Measurements from ENCODE around the gene SOX3. TPM values are rescaled to one million over a fixed set of nuclear protein-coding genes. Genes with fewer than 3 reads are reported as not detected.

Gene SOX3
- total and polyA plus RNA-seq, 2 of the 8 experiments (the other 6 are each of a cell fraction or from before 2014, with no cell fraction given), result 10.4 to 41.0 TPM

DNA sequence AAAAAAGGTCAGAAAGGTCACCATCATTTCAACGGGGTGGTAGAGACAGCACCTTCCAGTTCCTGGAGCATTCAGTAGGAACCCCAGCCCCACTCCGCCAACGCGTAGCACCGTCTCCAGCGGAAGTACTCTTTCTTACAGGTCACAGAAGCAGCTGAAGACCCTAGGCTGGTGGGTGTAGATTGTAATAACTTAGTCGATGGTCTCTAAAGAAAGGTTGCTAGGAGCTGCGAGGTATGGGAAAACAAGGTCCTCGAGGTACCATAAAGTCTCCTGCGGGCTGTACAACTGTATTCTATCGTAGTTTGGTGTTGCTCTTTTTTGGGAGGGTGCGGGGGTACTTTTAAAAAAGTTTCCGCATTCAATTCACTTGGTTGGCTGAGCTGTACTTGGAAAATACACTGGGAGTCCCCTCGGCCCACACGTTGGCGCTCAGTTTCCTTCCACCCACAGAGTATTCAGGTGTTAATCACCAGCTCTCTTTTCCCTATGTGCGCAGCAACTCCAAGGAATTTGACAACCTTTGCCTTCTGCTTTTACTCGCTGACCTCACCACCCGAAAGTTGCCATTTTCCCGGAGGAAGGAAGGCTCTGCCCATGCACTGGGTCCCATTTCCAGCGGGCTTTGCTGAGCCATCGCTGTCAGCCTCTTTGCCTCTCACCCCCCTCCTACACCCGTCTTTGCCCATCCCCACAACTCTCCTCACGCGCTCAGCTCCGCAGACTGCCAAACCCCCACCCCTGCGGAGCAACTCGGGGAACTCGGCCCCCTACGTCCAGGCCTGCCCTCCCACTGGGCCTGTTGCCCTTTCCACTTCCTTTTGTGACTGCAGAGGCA, 4.8 kb upstream of the SOX3 start:
- FAIRE-seq, result peak; percentile 77
- TF ChIP-seq TEAD4 (IDR thresholded peaks at IDR 0.05; ENCODE audit: low read depth, low read length), result no peak

More for the DNA sequence above, 4.8 kb upstream of the SOX3 start:
- no peaks in the 10 kb centered on the region; a peak in 1 of 4 replicates for H3K79me2 ChIP-seq (ENCODE audit: control insufficient read depth in 1 of 2, insufficient read depth in 2 of 2, low read length in 2 of 2)
- no peak overlapping the region for H3K18ac ChIP-seq (ENCODE audit: extremely low read depth, low read length)
- ChIA-PET CTCF (ENCODE audit: partially characterized antibody) (interaction anchor here (0.6 to 1.6 kb wide), 12 partner anchors 15 to 474 kb away, joined by 3 to 6 read pairs (median 4); partner anchors contain the start of gene LINC00632), POLR2A (ENCODE audit: partially characterized antibody) (interaction anchor here (0.6 to 1.5 kb wide), 4 partner anchors 8 to 493 kb away, joined by 3 to 5 read pairs (median 4); no protein-coding TSS in a partner anchor)
- peaks cover 12% of the 10 kb centered on the region; the same call in 1 of the 2 replicates for H3K23me2 ChIP-seq (ENCODE audit: low read depth, low read length)
- H3K27me3 ChIP-seq (replicated peaks in 1 of 4; ENCODE audit: control insufficient read depth in 3 of 4, extremely low read depth in 1 of 4, insufficient read depth in 3 of 4, low read length in 3 of 4), result peaks cover 13 to 60% (median 44%) of the 10 kb centered on the region in 4 experiments
- H3K36me3 ChIP-seq (ENCODE audit: control insufficient read depth in 2 of 4, insufficient read depth in 4 of 4, low read length in 3 of 4), result no peaks in the 10 kb centered on the region
- no peaks in the 10 kb centered on the region for H4K20me1 ChIP-seq (replicated peaks in 1 of 2; ENCODE audit: control insufficient read depth in 1 of 2, insufficient read depth in 2 of 2, low read length in 2 of 2)
- H3K27ac ChIP-seq (ENCODE audit: low read depth, low read length), result no peak overlapping the region
- H3K56ac ChIP-seq (replicated peaks; ENCODE audit: insufficient read length, low read depth, low read length), result no peak overlapping the region
- no peak overlapping the region for H3K4ac ChIP-seq (replicated peaks; ENCODE audit: insufficient read length, low read depth, low read length)
- H2AFZ ChIP-seq (ENCODE audit: low read length), result no peak overlapping the region
- no peak for DNase-seq (ENCODE audit: low read depth in 1 of 2, low spot score in 2 of 2)
- no peak overlapping the region for H3K14ac ChIP-seq (ENCODE audit: insufficient read length)
- H3K9me3 ChIP-seq (ENCODE audit: insufficient read depth in 2 of 2, low read depth in 1 of 2, low read length in 1 of 2), result no peaks in the 10 kb centered on the region
- H4K8ac ChIP-seq (ENCODE audit: extremely low read depth, insufficient read depth, low read length), result no peak overlapping the region; the same call in 1 of the 2 replicates
- H2BK120ac ChIP-seq (replicated peaks; ENCODE audit: low read depth, low read length), result no peak overlapping the region
- H3K79me1 ChIP-seq (ENCODE audit: low read depth, low read length), result no peaks in the 10 kb centered on the region
- H2BK20ac ChIP-seq (ENCODE audit: low read length), result no peak overlapping the region
- WGBS, 2 experiments (ENCODE audit: extremely low coverage in 1 of 2, insufficient coverage in 1 of 2, insufficient read length in 1 of 2, insufficient replicate concordance in 2 of 2, low coverage in 1 of 2, low lambda C conversion rate in 2 of 2, missing lambda C conversion rate in 1 of 2), result 19% methylated on average over 23 of the region's 30 CpGs; no CpG with 5 or more reads in 1 of the 2 experiments
- H2BK5ac ChIP-seq (ENCODE audit: low read depth, low read length), result no peak overlapping the region
- H4K91ac ChIP-seq (replicated peaks; ENCODE audit: insufficient read length, low read length), result no peak overlapping the region
- H4K5ac ChIP-seq (ENCODE audit: insufficient read length, low read depth, low read length), result no peak overlapping the region
- H3K4me2 ChIP-seq (ENCODE audit: insufficient read depth in 1 of 2, low read depth in 2 of 2, low read length in 2 of 2), result peak overlapping the region; percentile 64 to 85
- H2BK12ac ChIP-seq (ENCODE audit: low read depth, low read length), result no peak overlapping the region
- H2BK15ac ChIP-seq (ENCODE audit: low read length), result no peak overlapping the region
- no peak overlapping the region for H3K23ac ChIP-seq (ENCODE audit: insufficient read length)
- no peak overlapping the region for H3K9ac ChIP-seq (replicated peaks in 1 of 4; ENCODE audit: extremely low read depth in 1 of 4, low read depth in 3 of 4, low read length in 3 of 4)
- H3K4me1 ChIP-seq (replicated peaks in 1 of 4; ENCODE audit: control insufficient read depth in 3 of 4, insufficient read depth in 4 of 4, low read length in 3 of 4), result peaks cover 0 to 8% (median 4%) of the 10 kb centered on the region in 4 experiments; a peak in 6 of 7 replicates
- H3K4me3 ChIP-seq (ENCODE audit: extremely low read depth in 1 of 4, insufficient read depth in 2 of 4, low read depth in 3 of 4, low read length in 4 of 4), result peak overlapping the region in 3 of 4 experiments; percentile 9 to 56 (median 23); a peak in 4 of 8 replicates
- H2AK5ac ChIP-seq (ENCODE audit: low read depth, low read length), result no peak overlapping the region
